B cell (primary cell): ENCODE results near the gene IL1R1. TPM values are rescaled to one million over a fixed set of nuclear protein-coding genes. Genes with fewer than 3 reads are reported as not detected.

Source experiments
- ATAC-seq: fragments of 200-7000 bp; cut with Tn5 transposase; one replicate; pipeline ENCODE4 v1.10.0; 2021; ENCODE audit warnings: low read depth, mild to moderate bottlenecking, moderate number of reproducible peaks, moderate library complexity
- CTCF ChIA-PET: fragments of 350-600 bp; sonication (Branson Sonifier 250); formaldehyde crosslinking; loops from one replicate; lab custom pipeline; 2021; ENCODE audit warnings: antibody characterized with exemption, inconsistent platforms; lab: Charles Lee
- POLR2A ChIA-PET: fragments of 350-600 bp; sonication (Branson Sonifier 250); formaldehyde crosslinking; loops from one replicate; lab custom pipeline; 2021; ENCODE audit warnings: antibody characterized with exemption; lab: Charles Lee
- DNase-seq: peaks from one replicate; pipeline ENCODE4 v3.0.0; 2013
- H2AFZ ChIP-seq: 2 replicates; pipeline ENCODE4 v1.6.1; 2012; ENCODE audit warnings: mild to moderate bottlenecking, low read depth, low read length; ENCODE audit not compliant: insufficient read depth, poor library complexity, severe bottlenecking
- H3K27ac ChIP-seq, 2 donors: 1 replicate in 1 of 2; 2 replicates in 1 of 2; pipeline ENCODE4 v1.5.1; 2012 to 2013; ENCODE audit warnings: low read length in 2 of 2, mild to moderate bottlenecking in 2 of 2, moderate library complexity in 1 of 2
- H3K27me3 ChIP-seq, 4 experiments: fragments of 200-600 bp in 1 of 4; sonication (generic) in 1 of 4; replicated peaks in 1 of 4; 1 replicate in 2 of 4; 2 replicates in 2 of 4; pipeline versions ENCODE4 v1.6.1 to v1.7.0; 2013 to 2016; ENCODE audit warnings: low read length in 3 of 4, mild to moderate bottlenecking in 2 of 4, mixed read lengths in 1 of 4, moderate library complexity in 1 of 4; ENCODE audit not compliant: insufficient read depth in 4 of 4, control insufficient read depth in 3 of 4; ENCODE audit errors: control extremely low read depth in 1 of 4
- H3K36me3 ChIP-seq, 2 experiments: replicated peaks in 1 of 2; 1 replicate in 1 of 2; 2 replicates in 1 of 2; pipeline versions ENCODE4 v1.6.1 to v1.7.1; 2013; ENCODE audit warnings: low read length in 1 of 2; ENCODE audit not compliant: insufficient read depth in 2 of 2, control insufficient read depth in 1 of 2; ENCODE audit errors: control extremely low read depth in 1 of 2, extremely low read depth in 1 of 2
- H3K4me1 ChIP-seq, 2 donors: fragments of 200-600 bp in 1 of 2; sonication (generic) in 1 of 2; 1 replicate in 1 of 2; 2 replicates in 1 of 2; pipeline versions ENCODE4 v1.5.1 to v1.6.1; 2013 to 2017; ENCODE audit warnings: low read length in 2 of 2; ENCODE audit not compliant: control insufficient read depth in 2 of 2, insufficient read depth in 2 of 2
- H3K4me2 ChIP-seq: replicated peaks from 2 replicates; pipeline ENCODE3; 2012; ENCODE audit warnings: mild to moderate bottlenecking, low read depth, low read length; ENCODE audit not compliant: poor library complexity, severe bottlenecking
- H3K4me3 ChIP-seq, 5 experiments: fragments of 200-600 bp in 1 of 5; sonication (generic) in 1 of 5; 1 replicate in 3 of 5; 2 replicates in 2 of 5; pipeline versions ENCODE4 v1.5.1 to v1.7.0; 2011 to 2016; ENCODE audit warnings: low read length in 4 of 5, mild to moderate bottlenecking in 4 of 5, low read depth in 2 of 5, control low read depth in 1 of 5, moderate library complexity in 1 of 5; ENCODE audit not compliant: insufficient read depth in 1 of 5; ENCODE audit errors: control extremely low read depth in 1 of 5, extremely low read depth in 1 of 5
- H3K79me2 ChIP-seq: fragments of 200-600 bp; sonication (generic); one replicate; pipeline ENCODE4 v1.6.0; 2016; ENCODE audit warnings: low read length; ENCODE audit not compliant: control insufficient read depth, insufficient read depth
- H3K9ac ChIP-seq: fragments of 200-600 bp; sonication (generic); 2 replicates; pipeline ENCODE4 v1.6.1; 2017; ENCODE audit warnings: mild to moderate bottlenecking, low read length, moderate library complexity
- H3K9me3 ChIP-seq, 3 donors: one replicate each; pipeline versions ENCODE4 v1.6.1 to v1.7.1; 2013; ENCODE audit warnings: low read length in 2 of 3; ENCODE audit not compliant: control insufficient read depth in 2 of 3, insufficient read depth in 1 of 3; ENCODE audit errors: control extremely low read depth in 1 of 3
- H4K20me1 ChIP-seq: 2 replicates; pipeline ENCODE4 v1.6.0; 2012; ENCODE audit warnings: mild to moderate bottlenecking, low read length; ENCODE audit not compliant: insufficient read depth, control insufficient read depth, poor library complexity, severe bottlenecking
- H3K27ac Mint-ChIP-seq: one replicate; pipeline ENCODE4 v1.8.0; 2021; ENCODE audit warnings: mixed read lengths
- H3K27me3 Mint-ChIP-seq: one replicate; pipeline ENCODE4 v1.8.0; 2021; ENCODE audit warnings: mixed read lengths
- H3K4me1 Mint-ChIP-seq: one replicate; pipeline ENCODE4 v1.8.0; 2021; ENCODE audit warnings: mixed read lengths
- H3K4me3 Mint-ChIP-seq: one replicate; pipeline ENCODE4 v1.8.0; 2021; ENCODE audit warnings: mixed read lengths
- H3K9me3 Mint-ChIP-seq: one replicate; pipeline ENCODE4 v1.8.0; 2022; ENCODE audit warnings: mixed read lengths; ENCODE audit not compliant: insufficient read depth
- CTCF ChIP-seq: fragments of 200-600 bp; IDR thresholded peaks from one replicate; pipeline ENCODE4 v1.8.0; 2022; ENCODE audit warnings: antibody characterized with exemption, mild to moderate bottlenecking
- EZH2 ChIP-seq: IDR thresholded peaks from 2 replicates; pipeline ENCODE4 v1.6.1; 2012; ENCODE audit warnings: borderline replicate concordance, low read depth, mild to moderate bottlenecking, moderate library complexity, low read length; ENCODE audit not compliant: insufficient read depth, poor library complexity, severe bottlenecking
- WGBS: methylation state at CpG from one replicate; pipeline ENCODE4 v1.1.5; 2013; ENCODE audit warnings: missing lambda C conversion rate; ENCODE audit not compliant: insufficient coverage; 5-methylcytosine and 5-hydroxymethylcytosine counted together
- intact Hi-C: fragments of 100-400 bp; cut with micrococcal nuclease; formaldehyde crosslinking; loops from one replicate; pipeline ENCODE4 v1.10.0; 2022
- polyA plus RNA-seq: library from polyadenylated mRNA; depleted of rRNA; stranded (reverse); fragments of >200 nt; gene quantifications from 2 replicates; pipeline ENCODE4 v1.2.3, GENCODE V29; 2012
- total RNA-seq, 2 donors: library from RNA; stranded (reverse); fragments of 120-200 nt in 1 of 2; gene quantifications; 1 replicate in 1 of 2; 2 replicates in 1 of 2; pipeline versions ENCODE4 v1.2.3 to v1.2.4, GENCODE V29; 2013 to 2022

The IL1R1 gene
- total and polyA plus RNA-seq, 2 donors (not counting 1 experiment from before 2014, with no cell fraction given) = not detected

DNA sequence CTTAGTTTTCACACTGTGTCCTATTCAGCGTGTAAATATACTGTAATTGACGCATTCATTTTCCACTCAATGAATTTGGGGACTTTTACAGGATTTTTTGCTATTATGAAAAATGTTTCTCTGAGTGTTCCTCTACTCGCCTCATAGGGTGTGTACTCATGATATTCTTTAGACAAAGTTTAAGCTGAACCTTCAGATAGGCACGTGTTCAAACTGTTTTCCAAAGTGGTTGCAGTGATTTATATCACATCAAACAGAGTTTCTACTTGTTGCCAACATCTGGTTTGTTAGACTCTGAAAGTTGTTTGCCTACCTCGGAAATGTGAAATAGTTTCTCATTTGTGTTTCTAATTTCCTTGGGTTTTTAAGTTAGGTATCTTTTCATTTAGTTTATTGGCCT lies 46.4 kb upstream of the IL1R1 start:
- no peak overlapping the region for H3K4me2 ChIP-seq
- TF ChIP-seq EZH2 = no peak
- peaks cover 3% of the 10 kb centered on the region for H3K9me3 Mint-ChIP-seq
- no peaks in the 10 kb centered on the region for H3K4me1 ChIP-seq
- no peaks in the 10 kb centered on the region for H3K79me2 ChIP-seq
- POLR2A ChIA-PET = no interaction called here
- peaks cover 0 to under 1% (median 0%) of the 10 kb centered on the region in 3 donors for H3K9me3 ChIP-seq
- no peak for DNase-seq
- H3K27ac ChIP-seq = no peak overlapping the region
- no peak overlapping the region for H3K27ac Mint-ChIP-seq
- H3K4me3 ChIP-seq = no peak overlapping the region
- H3K27me3 Mint-ChIP-seq = peaks cover 37% of the 10 kb centered on the region
- intact Hi-C loops = no loop called here
- peaks cover 0 to 6% (median 0%) of the 10 kb centered on the region in 4 experiments for H3K27me3 ChIP-seq
- no peaks in the 10 kb centered on the region for H3K36me3 ChIP-seq
- CTCF ChIA-PET = no interaction called here
- no peak for ATAC-seq
- H2AFZ ChIP-seq = no peak overlapping the region
- no CpG with 5 or more reads among the region's 5 CpGs for WGBS
- H4K20me1 ChIP-seq = no peaks in the 10 kb centered on the region
- no peak overlapping the region for H3K4me3 Mint-ChIP-seq
- H3K9ac ChIP-seq = no peak overlapping the region
- H3K4me1 Mint-ChIP-seq = peaks cover 3% of the 10 kb centered on the region

DNA sequence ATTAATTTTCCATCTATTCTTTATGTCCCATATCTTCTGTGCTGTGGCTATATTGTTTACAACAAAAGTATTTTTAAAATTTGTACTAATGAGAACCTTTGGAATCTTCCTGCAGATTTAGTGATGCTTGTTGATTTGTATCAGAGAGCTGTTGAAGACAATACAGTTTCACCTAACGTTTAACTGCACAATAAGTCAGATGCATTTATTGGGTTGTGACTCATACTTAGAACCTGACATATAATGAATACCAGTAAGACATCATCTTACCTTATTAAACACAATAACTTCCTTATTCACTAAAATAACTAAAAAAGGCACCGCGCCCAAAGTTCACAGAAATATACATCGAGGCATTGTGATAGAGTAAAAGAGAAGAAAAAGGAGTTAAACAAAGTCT lies 43.8 kb upstream of the IL1R1 start:
- Mint-ChIP-seq H3K27ac (no peak overlapping the region), H3K4me3 (no peak overlapping the region), H3K27me3 (peaks cover 41% of the 10 kb centered on the region), H3K4me1 (peaks cover 3% of the 10 kb centered on the region), H3K9me3 (peaks cover 2% of the 10 kb centered on the region)
- ATAC-seq = no peak
- Histone ChIP-seq H4K20me1 (no peaks in the 10 kb centered on the region), H3K9me3 (peaks cover 0 to 4% (median 0%) of the 10 kb centered on the region in 3 donors), H2AFZ (no peak overlapping the region), H3K79me2 (no peaks in the 10 kb centered on the region), H3K4me3 (no peak overlapping the region), H3K27ac (no peak overlapping the region), H3K9ac (no peak overlapping the region), H3K4me2 (no peak overlapping the region), H3K27me3 (peaks cover 0 to 6% (median 2%) of the 10 kb centered on the region in 4 experiments), H3K4me1 (no peaks in the 10 kb centered on the region), H3K36me3 (no peaks in the 10 kb centered on the region)
- CTCF ChIA-PET = no interaction called here
- POLR2A ChIA-PET = no interaction called here
- DNase-seq = no peak
- WGBS = no CpG with 5 or more reads among the region's 4 CpGs
- TF ChIP-seq EZH2 (no peak), CTCF (no peak)
- intact Hi-C loops = no loop called here
